GM19372 (cell line): ENCODE measurements around the gene CFTR.

Experiments used
- ATAC-seq: cut with Tn5 transposase; IDR thresholded peaks from one replicate; pipeline ENCODE4 v1.9.1; 2021; ENCODE audit warnings: mild to moderate bottlenecking, low read depth, moderate library complexity; ENCODE audit not compliant: unreplicated experiment

The CFTR gene

GRCh38 chr7:117639966-117640365, 160.1 kb downstream of the CFTR start:
- ATAC-seq: no peak

- no peak for ATAC-seq
Observed at GRCh38 chr7:117640465-117640864, 160.6 kb downstream of the CFTR start.

- ATAC-seq: no peak
Observed at GRCh38 chr7:117645481-117646165, 165.8 kb downstream of the CFTR start.

- ATAC-seq: no peak
Observed at GRCh38 chr7:117648203-117648866, 168.5 kb downstream of the CFTR start.

GRCh38 chr7:117652943-117653680, 173.3 kb downstream of the CFTR start:
- ATAC-seq: no peak

- no peak for ATAC-seq
Observed at GRCh38 chr7:117654780-117655179, 175.0 kb downstream of the CFTR start.

GRCh38 chr7:117656806-117657205, 177.0 kb downstream of the CFTR start:
- ATAC-seq: no peak

GRCh38 chr7:117659531-117660011, 179.7 kb downstream of the CFTR start:
- ATAC-seq: no peak

- ATAC-seq: no peak
Observed at GRCh38 chr7:117661328-117661727, 181.5 kb downstream of the CFTR start.

- no peak for ATAC-seq
Observed at GRCh38 chr7:117664047-117664446, 184.2 kb downstream of the CFTR start.

- ATAC-seq: no peak
Observed at GRCh38 chr7:117665368-117665767, 185.5 kb downstream of the CFTR start.

GRCh38 chr7:117666031-117666430, 186.2 kb downstream of the CFTR start:
- no peak for ATAC-seq

GRCh38 chr7:117666689-117667088, 186.9 kb downstream of the CFTR start:
- ATAC-seq: no peak

- no peak for ATAC-seq
Observed at GRCh38 chr7:117667456-117667855, 187.6 kb downstream of the CFTR start.

GRCh38 chr7:117669818-117670217, 190.0 kb downstream of the CFTR start:
- ATAC-seq: no peak

GRCh38 chr7:117672453-117672852, 192.6 kb downstream of the CFTR start:
- ATAC-seq: no peak

- ATAC-seq: no peak
Observed at GRCh38 chr7:117673367-117673766, 193.5 kb downstream of the CFTR start.

GRCh38 chr7:117673839-117674238, 194.0 kb downstream of the CFTR start:
- ATAC-seq: peak; percentile 76

- ATAC-seq: no peak
Observed at GRCh38 chr7:117674617-117675016, 194.8 kb downstream of the CFTR start.

- ATAC-seq: no peak
Observed at GRCh38 chr7:117675497-117676435, 195.9 kb downstream of the CFTR start.
